Prostate gland (tissue), 2 donors: Measurements from ENCODE around the gene RALGPS1. TPM values are rescaled to one million over a fixed set of nuclear protein-coding genes. Genes with fewer than 3 reads are reported as not detected.

Experiments used
- DNase-seq: peaks from one replicate; pipeline ENCODE4 v3.0.0-alpha.2; 2019; ENCODE audit warnings: low spot score
- H3K27ac ChIP-seq, 2 donors: fragments of 200-600 bp; sonication (generic); 2 replicates each; pipeline ENCODE4 v1.5.1; 2017 to 2019
- H3K27me3 ChIP-seq: fragments of 200-600 bp; sonication (generic); replicated peaks from 2 replicates; pipeline ENCODE4 v1.5.1; 2019; ENCODE audit not compliant: insufficient read depth
- H3K36me3 ChIP-seq, 2 donors: fragments of 200-600 bp; sonication (generic); 1 replicate in 1 of 2; 2 replicates in 1 of 2; pipeline versions ENCODE4 v1.5.1 to v1.8.1; 2017 to 2019
- H3K4me1 ChIP-seq: fragments of 200-600 bp; sonication (generic); replicated peaks from 2 replicates; pipeline ENCODE4 v1.5.1; 2019
- H3K4me3 ChIP-seq, 2 donors: fragments of 200-600 bp; sonication (generic); 2 replicates each; pipeline ENCODE4 v1.5.1; 2017 to 2019
- H3K9me3 ChIP-seq: fragments of 200-600 bp; sonication (generic); 2 replicates; pipeline ENCODE4 v1.5.1; 2017
- POLR2A ChIP-seq: fragments of 450-650 bp; IDR thresholded peaks from one replicate; pipeline ENCODE4 v1.6.1; 2016; ENCODE audit warnings: antibody characterized with exemption, mild to moderate bottlenecking
- POLR2AphosphoS5 ChIP-seq: sonication (generic); formaldehyde crosslinking; IDR thresholded peaks from one replicate; pipeline ENCODE4 v1.6.1; 2017; ENCODE audit warnings: antibody characterized with exemption
- WGBS: methylation state at CpG from one replicate; pipeline ENCODE4 v1.1.5; 2018; 5-methylcytosine and 5-hydroxymethylcytosine counted together
- intact Hi-C: fragments of 100-400 bp; cut with DNase I; formaldehyde crosslinking; loops from one replicate; pipeline ENCODE4 v1.14.2; 2022
- total RNA-seq, 2 donors: library from RNA; depleted of rRNA; stranded (reverse); fragments of >200 nt; gene quantifications; one replicate each; pipeline ENCODE4 v1.1.0, GENCODE V29; 2016
- TF ChIP-seq, protein P1 (sequence below), 4 experiments: fragments of 200-600 bp in 2 of 4; fragments of 450-650 bp in 2 of 4; sonication (generic) in 2 of 4; IDR thresholded peaks; 1 replicate in 3 of 4; 2 replicates in 1 of 4; pipeline ENCODE4 v1.5.1; 2016 to 2019; ENCODE audit warnings: antibody characterized with exemption in 4 of 4, mild to moderate bottlenecking in 2 of 4, moderate library complexity in 2 of 4

RALGPS1 gene
- total RNA-seq, 2 donors from 2014 or later = 14.7 to 20.7 TPM

- no peak for TF ChIP-seq POLR2A
- TF ChIP-seq, protein P1, sequence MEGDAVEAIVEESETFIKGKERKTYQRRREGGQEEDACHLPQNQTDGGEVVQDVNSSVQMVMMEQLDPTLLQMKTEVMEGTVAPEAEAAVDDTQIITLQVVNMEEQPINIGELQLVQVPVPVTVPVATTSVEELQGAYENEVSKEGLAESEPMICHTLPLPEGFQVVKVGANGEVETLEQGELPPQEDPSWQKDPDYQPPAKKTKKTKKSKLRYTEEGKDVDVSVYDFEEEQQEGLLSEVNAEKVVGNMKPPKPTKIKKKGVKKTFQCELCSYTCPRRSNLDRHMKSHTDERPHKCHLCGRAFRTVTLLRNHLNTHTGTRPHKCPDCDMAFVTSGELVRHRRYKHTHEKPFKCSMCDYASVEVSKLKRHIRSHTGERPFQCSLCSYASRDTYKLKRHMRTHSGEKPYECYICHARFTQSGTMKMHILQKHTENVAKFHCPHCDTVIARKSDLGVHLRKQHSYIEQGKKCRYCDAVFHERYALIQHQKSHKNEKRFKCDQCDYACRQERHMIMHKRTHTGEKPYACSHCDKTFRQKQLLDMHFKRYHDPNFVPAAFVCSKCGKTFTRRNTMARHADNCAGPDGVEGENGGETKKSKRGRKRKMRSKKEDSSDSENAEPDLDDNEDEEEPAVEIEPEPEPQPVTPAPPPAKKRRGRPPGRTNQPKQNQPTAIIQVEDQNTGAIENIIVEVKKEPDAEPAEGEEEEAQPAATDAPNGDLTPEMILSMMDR (IDR thresholded peaks at IDR 0.05) = no peak
- no peak for TF ChIP-seq POLR2AphosphoS5
- no peaks in the 10 kb centered on the region for H3K36me3 ChIP-seq
These were observed 225.2 kb downstream of the RALGPS1 start for GRCh38 chr9:127139775-127140174.

GRCh38 chr9:127140181-127140580 lies 225.6 kb downstream of the RALGPS1 start:
- Histone ChIP-seq H3K9me3 (no peaks in the 10 kb centered on the region), H3K27ac (no peak overlapping the region), H3K27me3 (no peaks in the 10 kb centered on the region), H3K4me1 (no peaks in the 10 kb centered on the region), H3K36me3 (no peaks in the 10 kb centered on the region), H3K4me3 (no peak overlapping the region)
- 94% methylated on average over 6 of the region's 6 CpGs for WGBS
- DNase-seq = no peak
- intact Hi-C loops = no loop called here
- TF ChIP-seq POLR2A (no peak), POLR2AphosphoS5 (no peak)
- TF ChIP-seq, protein P1 (IDR thresholded peaks at IDR 0.05) = no peak

More at GRCh38 chr9:127139775-127140174, 225.2 kb downstream of the RALGPS1 start:
- 96% methylated on average over 6 of the region's 6 CpGs for WGBS
- DNase-seq = no peak
- Histone ChIP-seq H3K4me1 (no peaks in the 10 kb centered on the region), H3K27ac (no peak overlapping the region), H3K27me3 (no peaks in the 10 kb centered on the region), H3K9me3 (no peaks in the 10 kb centered on the region), H3K4me3 (no peak overlapping the region)
- intact Hi-C loops = no loop called here

- Histone ChIP-seq H3K27ac (no peak overlapping the region), H3K27me3 (no peaks in the 10 kb centered on the region), H3K4me3 (no peak overlapping the region), H3K36me3 (no peaks in the 10 kb centered on the region), H3K4me1 (no peaks in the 10 kb centered on the region), H3K9me3 (no peaks in the 10 kb centered on the region)
- 56% methylated on average over 9 of the region's 9 CpGs for WGBS
- TF ChIP-seq POLR2AphosphoS5 = peak; percentile 7
- TF ChIP-seq, protein P1 (IDR thresholded peaks at IDR 0.05) = no peak
- intact Hi-C loops = no loop called here
- no peak for DNase-seq
These were observed 226.5 kb downstream of the RALGPS1 start for GRCh38 chr9:127140842-127141675.

DNA sequence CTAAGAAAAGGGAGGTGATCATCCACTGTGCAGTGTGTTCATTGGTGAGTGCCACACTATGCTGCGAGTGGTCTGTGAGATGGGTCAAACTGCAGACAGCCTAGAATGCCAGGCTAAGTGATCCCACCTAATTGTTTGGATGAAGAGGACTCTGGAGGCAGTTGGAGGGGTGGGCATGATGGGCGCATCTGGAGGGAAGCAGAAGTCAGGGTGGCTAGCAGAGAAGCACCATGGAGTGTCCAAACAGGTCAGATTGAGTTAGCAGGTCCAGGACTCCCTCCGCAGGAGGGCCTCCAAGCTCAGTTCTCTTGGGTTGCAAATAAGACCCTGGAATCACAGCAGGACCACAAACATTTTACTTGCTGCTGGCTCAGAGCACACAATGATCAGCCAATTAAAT lies 227.7 kb downstream of the RALGPS1 start:
- TF ChIP-seq, protein P1 (IDR thresholded peaks at IDR 0.05) = no peak
- TF ChIP-seq POLR2A (no peak), POLR2AphosphoS5 (no peak)
- no peak for DNase-seq
- Histone ChIP-seq H3K27me3 (no peaks in the 10 kb centered on the region), H3K4me1 (no peaks in the 10 kb centered on the region), H3K4me3 (no peak overlapping the region), H3K9me3 (no peaks in the 10 kb centered on the region), H3K36me3 (no peaks in the 10 kb centered on the region), H3K27ac (no peak overlapping the region)
- intact Hi-C loops = no loop called here
- 100% methylated on average over 3 of the region's 3 CpGs for WGBS

- no peaks in the 10 kb centered on the region for H3K36me3 ChIP-seq
- no peak overlapping the region for H3K27ac ChIP-seq
- H3K9me3 ChIP-seq = no peaks in the 10 kb centered on the region
- no peaks in the 10 kb centered on the region for H3K27me3 ChIP-seq
- TF ChIP-seq, protein P1 (IDR thresholded peaks at IDR 0.05) = no peak
- TF ChIP-seq POLR2A = no peak
- TF ChIP-seq POLR2AphosphoS5 = no peak
- no peak for DNase-seq
- H3K4me3 ChIP-seq = no peak overlapping the region
- intact Hi-C loops = no loop called here
- 41% methylated on average over 2 of the region's 2 CpGs for WGBS
- H3K4me1 ChIP-seq = no peaks in the 10 kb centered on the region
These were observed 228.4 kb downstream of the RALGPS1 start for GRCh38 chr9:127142931-127143464.
